ENCODE measurements around the gene CLIP1.

- TF ChIP-seq EZH2 (optimal IDR thresholded peaks at IDR 0.05; ENCODE audit: low read depth, low read length) (no peak), EZH2phosphoT487 (IDR thresholded peaks at IDR 0.05; ENCODE audit: low read length) (no peak)
- TF ChIP-seq, protein P1, sequence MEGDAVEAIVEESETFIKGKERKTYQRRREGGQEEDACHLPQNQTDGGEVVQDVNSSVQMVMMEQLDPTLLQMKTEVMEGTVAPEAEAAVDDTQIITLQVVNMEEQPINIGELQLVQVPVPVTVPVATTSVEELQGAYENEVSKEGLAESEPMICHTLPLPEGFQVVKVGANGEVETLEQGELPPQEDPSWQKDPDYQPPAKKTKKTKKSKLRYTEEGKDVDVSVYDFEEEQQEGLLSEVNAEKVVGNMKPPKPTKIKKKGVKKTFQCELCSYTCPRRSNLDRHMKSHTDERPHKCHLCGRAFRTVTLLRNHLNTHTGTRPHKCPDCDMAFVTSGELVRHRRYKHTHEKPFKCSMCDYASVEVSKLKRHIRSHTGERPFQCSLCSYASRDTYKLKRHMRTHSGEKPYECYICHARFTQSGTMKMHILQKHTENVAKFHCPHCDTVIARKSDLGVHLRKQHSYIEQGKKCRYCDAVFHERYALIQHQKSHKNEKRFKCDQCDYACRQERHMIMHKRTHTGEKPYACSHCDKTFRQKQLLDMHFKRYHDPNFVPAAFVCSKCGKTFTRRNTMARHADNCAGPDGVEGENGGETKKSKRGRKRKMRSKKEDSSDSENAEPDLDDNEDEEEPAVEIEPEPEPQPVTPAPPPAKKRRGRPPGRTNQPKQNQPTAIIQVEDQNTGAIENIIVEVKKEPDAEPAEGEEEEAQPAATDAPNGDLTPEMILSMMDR (IDR thresholded peaks at IDR 0.05; ENCODE audit: low read length), result no peak
Observed at GRCh38 chr12:122385171-122386016, 37.1 kb downstream of the CLIP1 start.
